Activated CD4-positive, alpha-beta T cell treated with anti-CD3 and anti-CD28 coated beads for 24 hours (primary cell): Measurements from ENCODE around the gene CFL2.
"Not testable (repeated sequence)": the region's sequence is repeated elsewhere in the genome, so short reads cannot be mapped to it uniquely, and the experiment has no call there.

Experiments
- DNase-seq, 2 donors: peaks; one replicate each; pipeline ENCODE4 v3.0.0-alpha.2; 2020; ENCODE audit warnings: low read depth in 2 of 2

CFL2 gene

GRCh38 chr14:34711796-34712712, 2.3 kb downstream of the CFL2 start:
- no peak for DNase-seq

DNA sequence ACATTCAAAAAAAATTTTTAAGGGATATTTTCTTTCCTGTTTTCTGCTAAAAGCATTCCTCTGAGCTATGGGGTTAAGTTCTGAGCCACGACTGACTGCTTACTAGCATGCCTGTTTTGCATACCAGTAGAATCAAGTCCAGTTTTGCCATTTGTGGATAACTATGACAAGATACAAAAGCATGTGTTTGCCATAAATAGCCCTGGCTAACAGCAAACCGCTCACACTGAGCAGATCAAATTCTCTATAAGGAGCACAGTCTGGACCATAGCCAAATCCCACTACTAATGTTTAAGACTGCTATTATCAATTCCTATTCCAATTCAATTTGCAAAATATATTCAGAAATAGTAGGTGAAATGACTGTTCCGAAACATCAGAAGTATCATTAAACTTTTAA, 3.2 kb downstream of the CFL2 start:
- DNase-seq = no peak

GRCh38 chr14:34710744-34711143, 3.6 kb downstream of the CFL2 start:
- DNase-seq = no peak

- no peak for DNase-seq
Measured at GRCh38 chr14:34710006-34710405, 4.4 kb downstream of the CFL2 start.

- no peak for DNase-seq
Measured at GRCh38 chr14:34707722-34708121, 6.7 kb downstream of the CFL2 start.

DNA sequence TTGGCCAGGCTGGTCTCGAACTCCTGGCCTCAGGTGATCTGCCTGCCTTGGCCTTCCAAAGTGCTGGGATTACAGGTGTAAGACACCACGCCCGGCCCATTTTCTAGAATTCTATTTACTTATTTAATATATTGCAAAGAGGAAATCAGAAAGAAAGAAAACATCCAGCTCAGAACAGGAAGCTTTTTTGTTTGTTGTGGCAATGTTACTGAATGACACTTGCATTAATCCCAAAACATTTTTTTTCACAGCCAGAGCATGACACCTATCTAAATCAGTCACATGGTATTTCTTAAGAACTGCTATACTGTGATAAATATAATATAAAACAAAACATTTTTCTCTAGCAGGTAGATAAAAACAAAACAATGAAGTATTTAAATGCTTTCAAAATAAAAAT, 12.6 kb downstream of the CFL2 start:
- no peak for DNase-seq

DNA sequence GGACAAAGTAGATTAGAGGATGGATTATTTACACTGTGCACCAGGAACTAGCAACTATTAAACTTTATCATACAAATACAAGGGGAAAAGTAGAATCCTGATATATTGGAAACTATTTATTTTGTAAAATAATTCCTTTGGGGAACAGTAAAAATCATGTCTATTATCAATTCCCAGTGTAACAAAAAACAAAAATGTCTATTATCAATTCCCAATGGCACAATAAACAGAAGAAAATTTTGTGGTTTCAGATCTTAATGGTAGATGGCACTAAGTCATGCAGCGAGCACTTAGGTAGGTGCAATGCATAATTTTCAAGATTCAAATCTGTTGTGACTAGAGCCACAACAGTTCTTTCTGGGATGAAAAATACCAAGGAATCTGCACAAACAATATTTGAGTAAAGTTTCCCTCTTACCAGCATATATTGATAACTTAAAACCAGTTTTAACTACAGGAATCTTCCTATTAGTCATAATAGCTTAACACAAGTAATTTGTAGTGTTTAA, 13.7 kb downstream of the CFL2 start:
- DNase-seq = no peak

DNA sequence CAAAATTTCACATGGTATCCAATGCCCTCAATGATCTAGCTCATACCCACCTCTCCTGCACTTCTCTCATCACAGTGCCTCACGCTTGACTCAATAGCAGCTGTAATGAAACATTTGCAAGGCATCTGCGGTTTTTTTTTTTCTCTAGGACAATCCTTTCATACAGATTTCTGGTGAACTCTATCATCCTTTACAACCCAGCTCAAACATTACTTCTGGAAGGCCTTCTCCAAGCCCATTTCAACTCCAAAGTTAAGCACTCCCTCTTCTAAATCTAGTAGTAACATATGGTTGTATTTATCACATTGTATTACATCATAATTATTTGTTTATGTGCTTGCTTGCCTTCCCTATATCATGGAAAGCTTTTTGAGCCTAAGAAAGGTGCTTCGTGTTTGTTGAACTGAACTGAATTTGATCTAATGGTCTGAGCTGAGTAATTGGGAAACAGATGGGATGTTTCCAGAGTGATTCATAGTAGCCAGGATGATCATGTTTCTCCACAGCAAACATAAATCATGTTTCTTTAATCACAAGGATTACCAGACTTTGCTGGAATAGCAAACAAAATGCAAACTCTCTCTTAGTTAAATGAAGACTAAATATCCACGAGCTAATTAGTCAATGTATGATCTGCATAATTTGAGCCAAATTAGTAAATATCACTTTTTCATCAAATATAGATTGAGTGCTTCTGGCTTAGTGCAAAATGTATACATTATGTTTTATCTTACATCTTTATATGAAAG, 14.3 kb downstream of the CFL2 start:
- DNase-seq = no peak

DNA sequence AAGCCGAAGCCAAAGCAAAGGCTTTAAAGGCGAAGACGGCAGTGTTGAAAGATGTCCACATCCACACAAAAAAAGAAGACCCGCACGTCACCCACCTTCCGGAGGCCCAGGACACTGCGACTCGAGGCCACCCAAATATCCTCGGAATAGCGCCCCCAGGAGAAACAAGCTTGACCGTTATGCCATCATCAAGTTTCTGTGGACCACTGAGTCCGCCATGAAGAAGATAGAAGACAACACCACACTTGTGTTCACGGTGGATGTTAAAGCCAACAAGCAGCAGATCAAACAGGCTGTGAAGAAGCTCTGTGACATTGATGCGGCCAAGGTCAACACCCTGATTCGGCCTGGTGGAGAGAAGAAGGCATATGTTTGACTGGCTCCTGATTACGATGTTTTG, 20.2 kb downstream of the CFL2 start:
- DNase-seq = not testable (repeated sequence)

- DNase-seq = no peak
Measured at GRCh38 chr14:34693228-34693939, 21.0 kb downstream of the CFL2 start.

GRCh38 chr14:34692898-34693227, 21.5 kb downstream of the CFL2 start:
- no peak for DNase-seq

- no peak for DNase-seq
Measured at GRCh38 chr14:34692348-34692747, 22.0 kb downstream of the CFL2 start.

GRCh38 chr14:34691206-34691605, 23.2 kb downstream of the CFL2 start:
- no peak for DNase-seq

GRCh38 chr14:34688470-34689206, 25.8 kb downstream of the CFL2 start:
- no peak for DNase-seq

DNA sequence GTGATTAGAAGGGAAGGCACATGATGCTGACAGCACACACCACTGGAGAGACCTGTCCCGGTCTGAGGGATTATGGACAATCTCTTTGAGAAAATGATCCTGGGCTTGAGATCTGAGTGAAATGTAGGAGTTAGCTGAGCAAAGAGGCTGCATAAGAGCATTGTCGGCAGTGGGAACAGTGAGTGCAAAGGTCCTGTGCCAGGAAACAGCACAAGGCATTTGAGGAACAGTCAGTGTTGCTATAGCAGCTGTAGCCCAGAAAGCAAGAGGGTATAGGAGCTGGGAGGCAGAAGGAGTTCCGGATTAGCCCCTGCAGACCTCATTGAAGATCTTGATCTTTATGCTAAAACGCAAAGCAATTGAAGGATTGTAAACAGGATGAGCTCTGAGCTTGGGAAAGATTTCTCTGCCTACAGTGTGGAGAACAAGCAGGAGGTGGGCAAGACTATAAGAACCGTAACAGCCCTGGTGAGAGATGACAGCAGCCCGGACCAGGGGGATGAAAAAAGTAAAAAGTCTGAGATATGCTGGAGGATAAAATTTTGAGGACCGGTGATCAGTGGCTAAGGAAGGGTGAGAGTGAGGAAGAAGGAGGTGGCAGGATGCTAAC, 28.5 kb downstream of the CFL2 start:
- DNase-seq = no peak

GRCh38 chr14:34684578-34684977, 29.8 kb downstream of the CFL2 start:
- DNase-seq = no peak

- no peak for DNase-seq
Measured at GRCh38 chr14:34682787-34683321, 31.5 kb downstream of the CFL2 start.

DNA sequence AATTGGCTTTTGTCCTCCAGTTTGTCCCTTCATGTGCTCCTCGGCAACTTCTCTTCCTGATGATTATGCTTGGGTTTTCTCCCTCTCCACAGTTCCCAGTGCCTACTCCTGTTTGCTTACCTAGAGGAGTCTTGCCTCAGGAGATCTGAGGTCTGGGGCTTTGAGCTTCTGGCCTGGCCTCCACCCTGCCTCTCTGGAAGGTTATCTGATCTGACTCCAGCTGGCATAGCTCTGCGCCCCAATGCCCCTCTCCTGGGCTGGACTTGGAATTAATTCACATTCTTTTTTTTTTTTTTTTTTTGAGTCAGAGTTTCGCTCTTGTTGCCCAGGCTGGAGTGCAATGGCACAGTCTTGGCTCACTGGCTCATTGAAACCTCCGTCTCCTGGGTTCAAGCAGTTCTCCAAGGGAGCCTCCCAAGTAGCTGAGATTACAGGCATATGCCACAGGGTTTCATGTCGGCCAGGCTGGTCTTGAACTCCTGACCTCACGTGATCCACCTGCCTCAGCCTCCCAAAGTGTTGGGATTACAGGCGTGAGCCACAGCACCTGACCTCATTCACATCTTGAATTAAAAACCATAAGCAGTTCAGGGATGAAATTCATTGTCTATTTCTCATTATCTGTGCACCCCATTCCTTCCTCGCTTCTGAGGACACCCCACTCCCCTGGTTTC, 33.5 kb downstream of the CFL2 start:
- no peak for DNase-seq

DNA sequence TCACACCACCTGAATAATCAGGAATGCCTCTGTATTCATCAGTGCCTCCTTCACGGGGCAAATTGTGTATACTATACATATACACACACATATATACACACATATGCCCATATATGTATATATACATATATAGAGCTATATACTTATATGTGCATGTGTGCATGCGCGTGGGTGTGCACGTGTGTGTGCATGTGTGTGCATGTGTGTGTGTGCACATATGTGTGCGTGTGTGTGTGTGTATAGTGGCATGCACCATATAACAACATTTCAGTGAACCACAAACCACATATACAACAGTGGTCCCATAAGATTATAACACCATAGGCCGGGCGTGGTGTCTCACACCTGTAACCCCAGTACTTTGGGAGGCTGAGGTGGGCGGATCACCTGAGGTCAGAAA, 35.7 kb downstream of the CFL2 start:
- no peak for DNase-seq

- no peak for DNase-seq
Measured at GRCh38 chr14:34678306-34678705, 36.1 kb downstream of the CFL2 start.
